Measurements from ENCODE around the gene CYP4A22.
"Not testable (repeated sequence)": the region's sequence is repeated elsewhere in the genome, so short reads cannot be mapped to it uniquely, and the experiment has no call there.

Gene CYP4A22

DNA sequence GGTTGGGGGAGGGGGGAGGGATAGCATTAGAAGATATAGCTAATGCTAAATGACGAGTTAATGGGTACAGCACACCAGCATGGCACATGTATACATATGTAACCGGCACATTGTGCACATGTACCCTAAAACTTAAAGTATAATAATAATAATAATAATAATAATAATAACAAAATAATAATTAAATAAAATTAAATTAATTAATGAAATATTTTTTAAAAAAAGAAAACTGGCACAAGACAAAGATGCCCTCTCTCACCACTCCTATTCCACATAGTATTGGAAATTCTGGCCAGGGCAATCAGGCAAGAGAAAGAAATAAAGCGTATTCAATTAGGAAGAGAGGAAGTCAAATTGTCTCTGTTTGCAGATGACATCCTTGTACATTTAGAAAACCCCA, 20.7 kb downstream of the CYP4A22 start:
- not testable (repeated sequence) for DNase-seq (ENCODE audit: low spot score)

DNA sequence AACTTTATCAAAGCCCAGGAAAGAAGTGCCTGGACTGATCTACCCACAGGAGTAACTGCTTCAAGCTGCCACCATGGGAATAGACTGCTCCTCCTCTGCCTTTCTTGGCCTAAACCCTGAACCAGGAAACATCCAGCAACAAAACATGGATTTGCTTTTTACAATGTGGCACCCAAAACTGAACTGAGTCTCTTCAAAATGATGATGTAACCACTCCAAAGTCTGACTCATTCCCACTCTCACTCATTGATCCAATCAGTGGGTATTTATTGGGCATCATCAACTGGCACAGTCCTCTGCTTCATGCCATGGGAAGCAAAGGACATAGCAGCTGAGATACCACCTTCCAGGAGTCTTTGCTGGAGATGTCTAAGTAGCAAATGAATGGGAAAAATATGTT, 23.5 kb downstream of the CYP4A22 start:
- DNase-seq (ENCODE audit: low spot score), result peak; percentile 50

DNA sequence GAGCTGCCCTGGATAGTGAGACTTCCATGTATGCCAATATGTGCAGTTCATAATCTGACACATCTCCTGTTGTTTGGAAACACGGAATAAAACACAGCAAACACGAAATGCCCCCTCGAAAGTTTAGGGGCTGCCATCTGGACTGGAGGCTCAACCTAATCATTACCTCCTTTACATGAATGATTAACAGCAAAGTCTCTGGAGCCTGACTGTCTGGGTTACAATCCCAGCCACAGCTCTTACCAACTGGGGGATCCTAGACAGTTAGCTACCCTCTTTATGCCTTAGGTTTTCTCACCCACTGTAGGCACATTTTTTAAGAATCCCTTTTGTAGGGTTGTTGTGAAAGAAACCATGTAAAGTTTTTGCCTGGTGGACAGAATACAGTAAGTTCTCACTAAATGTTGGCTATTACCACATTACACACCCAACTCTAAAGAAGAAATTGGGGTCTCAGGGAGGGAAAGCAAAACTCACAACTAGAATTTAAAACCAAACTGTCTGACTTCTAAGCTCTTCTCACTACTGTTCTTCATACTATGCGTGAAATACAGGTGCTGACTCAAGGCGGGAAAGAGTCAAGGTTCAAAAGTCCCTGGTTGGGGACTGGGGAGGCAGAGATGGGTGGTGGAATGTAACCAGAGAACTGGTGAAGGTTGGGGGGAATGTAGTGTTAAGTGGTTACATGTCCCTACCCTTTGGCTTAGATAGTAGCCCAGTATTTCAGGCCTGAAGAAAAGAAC, 24.2 kb downstream of the CYP4A22 start:
- peak; percentile 58 for DNase-seq (ENCODE audit: low spot score)

DNA sequence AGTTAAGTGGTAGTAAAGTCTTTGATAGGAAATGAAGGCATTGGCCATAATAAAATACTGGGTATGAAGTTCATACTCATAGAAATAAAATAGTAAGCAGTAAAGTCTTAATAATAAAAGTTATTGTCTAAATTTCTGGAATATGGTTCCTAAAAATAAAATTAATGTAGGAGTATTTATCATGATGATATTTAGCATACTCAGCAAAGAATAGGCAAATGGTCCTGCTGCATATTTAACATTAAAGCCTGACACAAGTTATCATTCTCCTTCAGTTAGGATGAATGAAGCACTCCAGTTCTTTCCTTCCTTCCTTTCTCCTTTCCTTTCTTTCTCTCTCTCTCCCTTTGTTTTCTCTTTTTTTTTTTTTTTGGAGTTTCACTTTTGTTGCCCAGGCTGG, 27.3 kb downstream of the CYP4A22 start:
- no peak for DNase-seq (ENCODE audit: low spot score)

DNA sequence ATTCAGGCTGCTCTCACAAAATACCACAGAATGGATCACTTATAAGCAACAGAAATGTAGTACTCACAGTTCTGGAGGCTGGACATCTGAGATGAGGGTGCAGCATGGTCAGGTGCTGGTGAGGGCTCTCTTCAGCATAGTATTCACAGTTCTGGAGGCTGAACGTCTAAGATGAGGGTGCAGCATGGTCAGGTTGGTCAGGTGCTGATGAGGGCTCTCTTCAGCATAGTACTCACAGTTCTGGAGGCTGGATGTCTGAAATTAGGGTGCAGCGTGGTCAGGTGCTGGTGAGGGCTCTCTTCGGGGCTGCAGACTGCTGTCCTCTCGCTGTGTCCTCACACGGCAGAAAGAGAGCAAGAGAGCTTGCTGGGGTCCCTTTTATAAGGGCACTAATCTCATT, 35.5 kb downstream of the CYP4A22 start:
- DNase-seq (ENCODE audit: low spot score), result no peak

DNA sequence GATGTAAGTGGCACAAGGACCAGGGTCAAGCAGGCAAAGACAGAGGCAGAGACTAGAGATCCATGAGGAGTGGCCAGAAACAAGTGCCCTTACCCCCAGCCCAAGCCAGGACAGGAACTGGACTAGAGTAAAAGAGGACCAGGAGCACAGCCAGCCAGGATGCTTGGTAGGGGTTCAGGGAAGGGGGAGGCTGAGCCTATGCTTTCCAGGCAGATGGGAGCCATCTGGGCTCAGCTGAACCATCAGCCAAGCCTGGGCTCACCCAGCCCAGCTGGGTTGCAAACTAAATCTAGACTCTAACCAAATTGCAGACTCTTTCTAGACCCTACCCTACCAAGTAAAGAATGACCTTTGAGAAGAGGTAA, 37.4 kb downstream of the CYP4A22 start:
- no peak for DNase-seq (ENCODE audit: low spot score)

DNA sequence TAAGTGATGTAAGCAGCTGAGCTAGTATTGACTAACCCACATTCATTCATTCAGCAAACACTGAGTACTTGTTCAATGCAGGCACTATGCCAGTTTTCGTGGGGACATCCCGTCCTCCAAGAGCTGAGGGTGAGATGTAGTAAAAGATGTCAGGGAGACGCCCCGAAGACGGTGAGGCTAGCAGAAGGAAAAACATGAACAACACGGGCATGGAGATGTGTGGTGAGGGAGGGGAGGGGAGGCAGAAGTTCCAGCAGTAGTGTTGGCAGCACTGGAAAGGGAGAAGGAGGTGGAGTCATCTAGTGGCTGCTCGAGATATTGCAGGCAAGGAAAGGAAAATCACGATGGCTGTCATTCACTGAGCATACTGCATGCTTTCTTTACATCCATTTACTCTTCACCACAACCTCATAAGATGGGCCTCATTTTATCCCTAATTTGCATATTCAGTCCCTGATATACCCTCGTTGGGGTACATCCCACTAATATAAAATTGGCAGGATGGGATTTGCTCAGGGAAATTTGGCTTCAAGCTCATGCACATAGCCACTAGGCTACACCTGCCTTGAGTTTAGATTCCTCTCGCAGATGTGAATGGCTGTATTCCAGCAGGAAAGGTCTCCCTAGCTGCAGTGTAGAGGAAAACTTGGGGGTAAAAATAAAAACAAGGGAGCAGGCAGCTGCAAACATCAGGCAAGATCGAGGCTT, 38.1 kb downstream of the CYP4A22 start:
- peak; percentile 71 for DNase-seq (ENCODE audit: low spot score)

DNA sequence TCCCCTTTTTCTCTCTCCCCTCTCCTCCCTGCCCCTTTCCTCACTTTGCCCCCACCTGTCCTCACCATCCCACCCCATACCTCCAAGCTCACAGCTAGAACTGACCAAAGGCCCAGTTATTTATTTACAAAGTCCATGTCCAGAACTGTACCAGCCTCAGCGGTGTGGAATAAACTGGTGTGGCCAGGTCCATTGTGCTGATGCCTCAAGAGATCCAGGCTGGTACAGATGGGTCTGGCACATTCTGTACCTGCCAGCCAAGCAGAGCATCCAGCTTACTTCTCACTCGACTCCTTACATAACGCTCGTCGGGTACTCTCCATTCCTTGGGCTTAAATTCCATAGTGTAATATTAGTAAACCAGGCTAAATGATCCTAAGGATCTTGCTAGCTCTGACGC, 40.8 kb downstream of the CYP4A22 start:
- DNase-seq (ENCODE audit: low spot score), result no peak

DNA sequence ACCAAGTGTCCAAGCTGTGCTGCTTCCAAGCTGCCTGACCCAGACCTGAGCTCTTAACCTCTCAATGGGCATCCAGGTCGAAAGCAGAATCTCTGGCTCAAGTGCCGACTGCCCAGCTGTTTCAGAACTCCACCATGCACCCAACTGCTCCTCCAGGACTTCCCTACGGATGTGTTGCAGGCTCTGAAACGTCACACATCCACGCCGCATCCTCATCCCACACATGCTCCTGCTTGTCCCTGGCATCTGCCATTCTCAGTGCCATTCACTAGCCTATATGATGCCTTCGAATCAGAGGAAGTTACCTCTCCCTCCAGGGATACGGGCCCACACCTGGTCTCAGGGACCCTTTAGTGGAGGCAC, 41.4 kb downstream of the CYP4A22 start:
- no peak for DNase-seq (ENCODE audit: low spot score)

DNA sequence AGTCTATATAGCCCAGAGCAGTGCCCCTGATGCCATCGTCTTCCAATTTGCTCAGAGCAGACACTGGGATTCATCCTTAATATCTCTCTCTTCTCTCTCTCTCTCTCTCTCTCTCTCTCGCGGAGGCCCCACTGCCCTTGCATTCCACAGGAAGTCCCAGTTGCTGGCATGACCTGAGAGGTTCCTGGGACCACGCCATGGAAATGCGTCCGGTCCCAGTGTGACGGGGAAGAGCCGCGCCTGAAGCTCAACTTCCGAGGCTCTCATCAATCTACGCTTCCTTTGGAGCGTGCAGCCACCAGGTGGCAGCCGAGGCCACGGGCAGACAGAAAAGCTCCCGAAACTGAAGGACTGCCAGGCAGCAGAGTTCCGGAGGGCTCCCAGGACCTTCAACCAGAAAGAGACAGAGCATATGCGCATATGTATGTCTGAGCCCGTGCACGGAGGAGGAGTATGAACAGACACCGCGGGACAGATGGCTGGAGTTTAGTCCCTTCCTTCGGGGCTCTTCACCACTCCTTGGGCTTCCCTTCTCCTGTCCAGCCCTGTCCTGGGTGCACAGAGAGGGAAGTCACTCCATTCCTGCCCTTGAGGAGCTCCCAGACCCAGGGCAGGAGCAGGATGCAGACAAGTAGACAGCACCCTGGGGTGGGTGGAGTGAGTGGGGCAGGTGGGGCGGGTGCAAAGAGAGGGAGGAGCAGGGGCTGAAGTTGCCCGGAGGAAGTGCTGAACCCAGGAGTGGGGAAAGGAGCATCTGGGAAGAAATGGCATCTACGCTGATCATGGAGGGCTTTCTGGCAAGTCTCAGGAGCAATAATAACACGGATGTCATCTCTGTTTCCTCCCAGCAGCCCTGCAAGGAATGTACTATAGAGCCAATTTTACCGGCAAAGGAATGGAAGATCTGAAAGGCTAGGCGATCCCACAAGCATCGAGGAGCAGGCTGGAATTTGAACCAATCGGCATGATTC, 42.1 kb downstream of the CYP4A22 start:
- DNase-seq (ENCODE audit: low spot score), result peak; percentile 97

DNA sequence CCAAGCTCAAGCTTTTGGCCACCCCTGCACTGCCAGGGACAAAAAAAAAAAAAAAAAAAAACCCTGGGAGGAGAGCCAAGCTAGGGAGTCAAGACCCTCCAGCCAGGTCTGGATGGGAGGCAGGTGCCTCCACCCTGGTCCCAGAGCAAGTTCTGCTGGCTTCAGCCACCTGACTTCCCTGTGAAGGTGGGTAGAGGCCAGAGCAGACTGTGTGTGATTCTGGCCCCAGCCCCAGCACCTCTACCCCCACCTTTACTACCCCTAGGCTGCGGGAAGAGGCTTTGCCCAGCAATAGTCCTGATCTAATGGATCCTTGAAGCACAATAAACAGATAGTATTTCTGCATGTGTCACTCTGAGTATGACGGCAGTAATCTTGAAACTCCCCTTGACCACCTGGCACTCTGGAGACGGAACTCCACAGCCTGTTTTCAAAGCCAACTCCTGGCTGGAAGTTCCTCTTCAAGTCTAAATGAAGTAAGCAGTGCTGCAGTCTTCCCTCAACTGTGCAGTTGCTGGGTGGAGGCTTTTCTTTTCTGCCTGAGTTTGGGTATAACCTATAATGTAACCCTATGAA, 42.8 kb downstream of the CYP4A22 start:
- peak; percentile 45 for DNase-seq (ENCODE audit: low spot score)

DNA sequence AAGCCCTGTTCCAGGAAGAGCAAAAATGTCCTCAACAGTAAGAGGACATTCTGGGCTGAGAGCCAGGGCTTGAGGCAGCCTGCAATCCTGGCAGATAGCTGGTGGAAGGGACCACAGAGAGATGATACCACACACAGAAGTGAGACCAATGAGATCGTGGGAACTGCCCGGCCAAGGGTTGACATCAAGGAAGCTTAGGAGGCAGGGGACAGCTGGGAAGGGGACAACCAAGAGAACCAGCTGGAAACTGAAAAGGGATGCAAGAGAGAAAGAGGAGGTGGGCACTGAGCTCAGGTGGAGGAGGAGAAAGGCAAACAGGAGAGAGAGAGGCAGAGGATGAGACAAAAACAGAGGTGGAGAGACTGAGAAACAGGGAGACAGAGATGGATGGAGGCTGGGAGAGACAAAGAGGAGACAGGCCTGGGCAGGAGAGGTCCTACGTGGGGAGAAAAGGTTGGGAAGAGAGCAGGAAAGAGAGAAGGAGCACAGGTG, 43.4 kb downstream of the CYP4A22 start:
- DNase-seq (ENCODE audit: low spot score), result peak; percentile 68

DNA sequence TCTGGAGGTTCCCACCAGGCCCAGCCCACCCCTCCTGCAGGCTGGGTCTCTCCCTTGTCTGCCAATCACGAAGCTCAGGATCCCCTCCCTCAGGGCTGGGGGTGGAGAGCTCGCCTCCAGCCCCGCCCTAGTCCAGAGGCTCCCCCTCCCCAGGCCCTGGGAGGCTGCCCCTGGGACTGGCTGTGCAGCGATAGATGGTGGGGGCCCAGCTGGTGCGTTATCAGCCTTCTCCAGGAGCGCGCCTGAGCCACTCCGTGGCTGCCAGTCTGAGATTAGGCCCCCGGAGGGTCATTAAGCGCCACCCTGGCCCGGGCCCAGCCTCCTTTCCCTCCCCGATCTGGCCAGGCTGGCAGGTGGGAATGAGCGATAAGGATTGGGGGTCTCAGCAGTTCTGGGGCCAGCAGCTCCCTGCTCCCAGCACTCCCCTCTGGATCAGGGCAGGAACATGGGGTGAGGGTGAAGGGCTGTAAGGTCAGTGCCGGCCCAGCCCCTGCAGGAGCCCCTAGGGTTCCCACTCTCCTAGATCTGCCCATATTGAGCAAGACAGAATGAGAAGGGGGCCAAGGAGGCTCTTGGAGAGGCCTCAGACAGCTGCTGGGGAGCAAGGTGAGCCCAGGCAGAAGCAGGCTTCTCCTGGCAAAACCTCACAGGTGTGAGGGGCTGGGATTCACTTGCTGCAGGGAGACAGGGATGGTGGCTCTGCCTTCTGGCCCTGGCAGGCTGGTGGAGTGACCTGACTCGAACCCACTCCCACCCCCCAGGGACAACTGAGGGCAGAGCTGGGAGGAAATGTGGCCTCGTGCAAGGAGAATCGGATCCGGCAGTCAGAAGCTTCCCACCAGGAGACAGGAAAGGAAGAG, 44.1 kb downstream of the CYP4A22 start:
- DNase-seq (ENCODE audit: low spot score), result peak; percentile 23

DNA sequence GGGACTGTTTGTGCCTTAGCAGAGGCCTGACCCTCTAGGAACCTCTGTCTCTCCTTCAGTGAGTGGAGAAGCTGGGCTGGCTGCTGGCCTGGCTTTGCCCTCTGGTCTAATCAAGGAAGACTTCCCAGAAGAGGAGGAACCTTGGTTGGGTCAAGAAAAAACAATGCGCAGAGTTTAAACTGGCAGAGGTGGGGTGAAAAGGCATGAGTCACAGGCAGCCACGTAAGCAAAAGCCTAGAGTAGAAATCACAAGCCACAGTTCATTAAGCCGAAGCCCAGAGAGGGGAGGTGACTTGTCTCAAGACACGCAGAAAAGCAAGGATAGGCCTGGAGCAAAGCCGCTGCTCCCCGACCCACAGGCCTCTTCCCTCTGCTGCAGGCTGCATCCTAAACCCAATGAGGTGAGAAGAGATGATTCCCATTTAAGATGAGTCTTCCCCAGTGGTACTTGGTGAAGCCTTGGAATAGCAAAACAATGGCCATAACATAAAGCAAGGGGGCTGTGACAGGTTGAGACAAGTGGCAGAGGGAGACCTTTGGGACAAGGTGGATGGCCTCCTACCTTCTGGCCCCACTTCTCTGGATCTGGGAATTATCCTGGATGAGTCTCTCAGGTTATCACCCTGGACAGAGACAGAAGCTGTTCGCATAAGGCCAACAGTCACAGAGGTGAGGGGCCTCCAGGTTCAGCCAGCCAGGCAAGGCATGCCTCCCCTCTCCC, 44.9 kb downstream of the CYP4A22 start:
- DNase-seq (ENCODE audit: low spot score), result peak; percentile 98

DNA sequence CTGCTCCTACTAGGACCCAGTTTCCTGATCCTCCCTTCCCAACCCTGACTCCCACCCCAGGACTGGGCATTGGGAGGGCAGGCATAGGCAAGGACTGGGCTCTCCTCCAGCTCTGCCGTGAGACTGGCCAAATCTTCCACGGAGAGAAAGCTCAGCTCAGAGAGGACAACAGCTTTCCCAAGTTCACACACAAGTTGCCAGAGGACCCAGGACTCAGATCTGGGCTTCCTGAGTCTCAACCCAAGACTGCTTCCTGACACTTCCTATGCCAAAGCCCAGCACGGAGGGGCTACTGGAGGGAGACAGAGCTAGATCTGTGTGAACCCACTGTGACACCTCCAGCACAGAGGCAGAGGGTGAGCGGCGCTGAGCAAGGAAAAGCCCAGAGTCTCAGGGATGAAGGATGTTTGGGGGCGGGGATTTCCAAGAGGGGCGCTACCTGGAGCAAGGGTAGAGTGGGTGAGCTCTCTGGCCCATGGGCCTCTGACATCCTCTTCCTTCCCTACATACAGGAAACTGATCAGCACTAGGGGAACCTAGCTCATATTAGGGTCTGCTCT, 45.5 kb downstream of the CYP4A22 start:
- no peak for DNase-seq (ENCODE audit: low spot score)

DNA sequence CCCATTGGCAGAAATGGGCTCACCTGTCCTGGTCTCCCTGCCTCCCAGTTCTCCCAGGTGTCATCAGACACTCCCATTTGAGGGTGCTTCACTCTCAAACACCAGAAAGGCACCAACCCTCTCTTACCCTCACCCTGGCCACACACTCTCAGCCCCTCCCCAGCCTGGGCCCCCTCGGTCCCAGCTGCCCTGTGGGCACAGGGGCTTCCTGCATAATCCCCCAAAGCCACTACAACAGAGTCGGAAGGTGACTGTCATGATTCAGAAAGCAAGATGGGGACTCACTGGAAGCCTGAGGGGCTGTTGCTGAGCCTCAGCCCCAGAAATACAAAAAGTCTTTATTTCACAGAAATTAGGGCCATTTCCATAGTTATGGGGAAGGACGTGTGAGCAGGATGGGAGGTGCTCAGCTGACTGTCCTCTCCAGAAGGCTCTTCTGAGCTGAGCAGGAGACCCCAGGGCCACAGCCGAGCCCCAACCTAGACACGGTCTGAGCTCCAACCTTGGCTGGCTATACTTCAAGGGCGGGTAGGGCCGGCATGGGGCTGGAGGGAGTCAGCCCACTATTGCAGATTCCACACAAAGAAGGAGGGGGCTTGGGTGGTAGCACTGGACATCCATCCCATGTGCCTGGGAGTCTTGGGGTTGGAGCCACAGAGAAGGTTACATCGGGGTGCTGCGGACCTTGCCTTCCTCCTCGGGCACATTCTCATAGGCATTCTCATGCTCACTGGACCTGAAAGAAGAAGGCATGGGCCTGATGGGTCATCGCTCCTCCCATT, 46.3 kb downstream of the CYP4A22 start:
- no peak for DNase-seq (ENCODE audit: low spot score)

DNA sequence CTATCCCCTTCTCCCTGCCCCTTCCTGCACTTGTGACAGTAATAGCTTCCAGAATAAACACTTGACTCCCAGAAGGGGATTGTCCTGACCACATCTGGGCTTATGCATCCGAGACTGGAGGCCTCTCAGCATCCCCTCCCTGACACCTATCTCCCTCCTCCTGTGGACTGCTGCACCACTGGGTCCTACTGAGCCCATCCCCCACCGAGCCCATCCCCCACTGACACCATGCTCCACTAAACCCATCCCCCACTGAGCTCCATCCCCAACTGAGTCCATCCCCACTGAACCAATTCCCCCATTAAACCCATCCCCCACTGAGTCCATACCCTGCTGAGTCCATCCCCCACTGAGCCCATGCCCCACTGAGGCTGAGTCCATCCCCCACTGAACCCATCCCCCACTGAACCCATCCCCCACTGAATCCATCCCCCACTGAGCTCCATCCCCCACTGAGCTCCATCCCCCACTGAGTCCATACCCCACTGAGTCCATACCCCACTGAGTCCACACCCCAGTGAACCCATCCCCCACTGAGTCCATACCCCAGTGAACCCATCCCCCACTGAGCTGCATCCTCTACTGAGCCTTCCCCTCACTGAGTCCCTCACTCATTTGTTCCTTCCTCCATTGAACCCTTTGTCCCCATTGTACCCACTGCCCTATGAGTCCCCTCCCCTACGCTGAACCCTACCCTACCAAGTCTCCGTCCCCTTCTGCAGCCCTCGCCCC, 47.0 kb downstream of the CYP4A22 start:
- DNase-seq (ENCODE audit: low spot score), result peak; percentile 95

DNA sequence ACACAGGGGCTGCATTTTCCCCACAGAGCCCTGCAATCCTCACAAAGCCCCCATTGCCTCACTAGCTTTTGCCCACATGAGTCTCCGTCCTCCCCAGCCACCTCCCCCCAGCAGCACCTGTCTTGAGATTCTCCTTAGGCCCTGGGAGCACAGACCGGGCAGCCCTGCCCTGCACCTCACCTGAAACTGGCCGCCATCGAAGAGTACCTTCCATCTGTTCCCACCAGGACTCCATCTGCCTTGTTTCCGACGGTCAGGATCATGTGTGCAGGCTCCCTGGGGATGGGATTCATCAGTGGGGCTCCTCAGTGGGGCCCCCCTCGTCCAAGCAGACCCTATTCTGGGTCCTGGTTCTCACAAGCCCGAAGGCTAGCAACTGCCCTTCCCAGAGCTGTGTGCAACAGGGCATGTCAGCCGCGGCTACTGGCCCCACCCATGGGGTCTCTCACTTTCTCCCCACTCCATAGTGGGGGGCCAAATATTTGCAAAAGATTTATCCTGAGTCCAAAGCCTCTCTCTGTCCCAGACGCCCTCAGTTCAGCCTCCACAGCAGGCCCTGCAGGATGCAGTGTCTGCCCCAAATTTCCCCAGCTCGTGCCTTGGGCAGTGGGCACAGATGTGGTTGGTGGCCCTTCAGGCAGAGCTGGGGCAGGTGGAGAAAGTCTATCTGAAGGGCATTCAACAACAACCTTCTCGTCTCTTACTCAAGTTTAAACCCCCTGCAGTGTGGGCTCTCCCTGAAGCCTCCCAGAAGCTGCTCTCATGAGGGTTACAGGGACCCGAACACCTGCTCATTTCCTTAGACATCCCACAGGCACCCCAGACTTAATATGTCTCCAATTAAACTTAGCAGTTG, 47.8 kb downstream of the CYP4A22 start:
- DNase-seq (ENCODE audit: low spot score), result no peak
